Measurements from ENCODE around the gene LRRC71.

- no peak for TF ChIP-seq POLR2AphosphoS5 (IDR thresholded peaks at IDR 0.05)
- no peak for TF ChIP-seq POLR2A (IDR thresholded peaks at IDR 0.05)
Measured at GRCh38 chr1:156942176-156942575, 21.7 kb downstream of the LRRC71 start.
